GM18519 (cell line): ENCODE data around the gene PNPLA7.
"Not testable (repeated sequence)": the region's sequence is repeated elsewhere in the genome, so short reads cannot be mapped to it uniquely, and the experiment has no call there.

ENCODE experiments used
- ATAC-seq: cut with Tn5 transposase; IDR thresholded peaks from one replicate; pipeline ENCODE4 v1.9.1; 2021; ENCODE audit warnings: mild to moderate bottlenecking, moderate library complexity; ENCODE audit not compliant: unreplicated experiment, low FRiP score

The PNPLA7 gene

DNA sequence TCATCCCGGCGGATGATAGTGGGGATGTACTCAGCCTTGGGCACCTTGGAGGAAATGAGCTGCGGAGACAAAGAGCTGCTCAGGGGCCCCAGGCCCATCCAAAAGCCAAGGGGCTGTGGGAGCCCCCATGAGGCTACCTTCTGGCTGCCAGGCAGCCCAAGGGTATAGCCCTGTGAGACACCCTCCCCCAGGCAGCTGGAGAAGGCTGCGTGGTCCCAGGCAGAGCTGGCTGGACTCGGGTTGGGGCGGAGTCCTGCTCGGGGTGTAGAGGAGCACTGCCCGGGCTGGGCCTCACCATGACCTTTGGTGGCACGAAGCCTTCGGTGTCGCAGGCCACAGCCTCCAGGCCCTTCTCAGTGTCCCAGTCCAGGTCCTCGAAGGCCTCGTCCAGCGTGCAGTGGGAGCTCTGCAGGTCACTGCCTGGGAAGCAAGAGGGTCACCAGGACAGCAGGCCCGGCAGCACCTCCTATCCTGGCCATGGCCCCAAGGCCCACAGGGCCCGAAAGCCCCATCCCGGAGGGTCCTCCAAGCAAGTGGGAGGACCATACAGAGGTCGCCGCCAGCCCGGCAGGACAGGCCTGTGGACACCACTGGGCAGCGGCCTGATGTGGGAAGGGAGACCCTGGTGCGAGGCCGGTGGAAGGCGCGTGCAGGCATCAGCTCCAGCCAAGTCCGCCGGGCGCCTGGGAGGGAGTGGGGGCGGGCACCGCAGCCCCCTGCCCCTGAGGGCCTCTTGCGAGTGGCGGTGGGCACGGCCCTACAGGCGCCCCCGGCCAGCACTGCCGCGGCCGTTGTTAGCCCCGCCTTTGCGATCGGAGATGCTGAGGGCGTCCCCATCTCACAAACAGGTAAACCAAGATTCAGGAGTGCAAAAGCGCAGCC, 97.2 kb downstream of the PNPLA7 start:
- no peak for ATAC-seq

- ATAC-seq, result no peak
Observed at GRCh38 chr9:137452006-137452760, 98.0 kb downstream of the PNPLA7 start.

GRCh38 chr9:137451264-137452005, 98.8 kb downstream of the PNPLA7 start:
- ATAC-seq, result not testable (repeated sequence)

GRCh38 chr9:137450539-137451222, 99.5 kb downstream of the PNPLA7 start:
- not testable (repeated sequence) for ATAC-seq

- ATAC-seq, result no peak
Observed at GRCh38 chr9:137449931-137450538, 100.2 kb downstream of the PNPLA7 start.

DNA sequence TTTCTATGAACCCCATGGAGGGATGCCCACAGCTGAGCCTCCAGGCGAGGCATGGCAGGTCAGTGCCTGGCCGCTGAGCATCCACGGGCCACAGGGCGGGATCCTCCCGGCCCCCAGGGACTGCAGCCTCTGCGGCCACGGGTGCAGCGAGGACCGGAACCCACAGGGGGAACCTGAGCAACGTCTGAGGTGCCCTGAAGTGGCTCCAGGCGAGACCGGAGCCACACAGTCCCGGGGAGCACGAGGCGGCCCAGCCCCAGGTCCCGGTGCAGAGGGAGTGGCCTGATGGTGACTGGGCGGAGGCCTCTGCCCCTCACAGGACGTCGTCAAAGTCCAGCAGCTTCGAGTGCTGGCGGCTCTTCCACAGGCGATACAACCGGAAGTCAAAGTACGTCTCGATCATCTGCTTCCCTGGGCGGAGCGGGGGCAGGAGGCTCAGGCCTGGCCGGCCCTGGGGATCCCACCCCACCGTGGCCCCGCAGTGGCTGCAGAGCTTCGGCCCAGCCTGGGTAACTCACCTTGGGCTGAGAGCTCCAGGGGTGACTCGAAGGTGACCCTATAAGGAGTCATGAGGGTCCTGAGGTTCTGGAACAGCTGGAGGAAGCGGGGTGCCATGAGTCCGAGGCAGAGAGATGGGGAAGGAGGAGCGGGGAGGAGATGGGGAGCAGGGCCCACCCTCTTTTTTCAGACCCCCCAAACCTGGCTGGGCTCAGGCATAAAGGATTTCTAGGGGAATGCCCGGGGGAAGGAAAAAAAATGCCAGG, 100.9 kb downstream of the PNPLA7 start:
- ATAC-seq, result no peak

- no peak for ATAC-seq
Observed at GRCh38 chr9:137448602-137448962, 101.6 kb downstream of the PNPLA7 start.

- no peak for ATAC-seq
Observed at GRCh38 chr9:137447722-137448601, 102.2 kb downstream of the PNPLA7 start.

- no peak for ATAC-seq
Observed at GRCh38 chr9:137446851-137447471, 103.2 kb downstream of the PNPLA7 start.

GRCh38 chr9:137445930-137446431, 104.2 kb downstream of the PNPLA7 start:
- no peak for ATAC-seq

GRCh38 chr9:137445275-137445807, 104.9 kb downstream of the PNPLA7 start:
- ATAC-seq, result no peak

GRCh38 chr9:137444106-137444790, 106.0 kb downstream of the PNPLA7 start:
- ATAC-seq, result no peak

DNA sequence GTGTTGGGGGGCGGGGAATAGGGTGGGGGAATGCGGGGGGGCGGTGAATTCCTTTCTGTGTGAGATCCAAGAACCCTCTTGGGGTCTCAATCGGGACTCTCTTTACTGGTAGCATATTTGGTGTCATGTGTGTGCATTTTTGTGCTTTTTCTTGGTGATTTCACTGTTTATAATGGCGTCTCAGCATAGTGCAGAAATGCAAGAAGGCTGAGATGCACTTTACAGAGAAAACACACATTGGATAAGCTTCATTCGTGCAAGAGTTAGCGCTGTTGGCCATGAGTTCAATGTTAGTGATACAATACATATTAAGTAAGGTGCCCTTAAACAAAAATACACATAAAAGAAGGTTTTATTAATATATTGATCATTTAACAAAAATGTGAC, 108.3 kb downstream of the PNPLA7 start:
- ATAC-seq, result no peak

GRCh38 chr9:137441289-137441934, 108.8 kb downstream of the PNPLA7 start, which contains the start of gene ENTPD8:
Gene ENTPD8, minus strand, starts transcription at chr9:137441357. Its CDS starts 3,072 bp downstream, at chr9:137438285.
- no peak for ATAC-seq

DNA sequence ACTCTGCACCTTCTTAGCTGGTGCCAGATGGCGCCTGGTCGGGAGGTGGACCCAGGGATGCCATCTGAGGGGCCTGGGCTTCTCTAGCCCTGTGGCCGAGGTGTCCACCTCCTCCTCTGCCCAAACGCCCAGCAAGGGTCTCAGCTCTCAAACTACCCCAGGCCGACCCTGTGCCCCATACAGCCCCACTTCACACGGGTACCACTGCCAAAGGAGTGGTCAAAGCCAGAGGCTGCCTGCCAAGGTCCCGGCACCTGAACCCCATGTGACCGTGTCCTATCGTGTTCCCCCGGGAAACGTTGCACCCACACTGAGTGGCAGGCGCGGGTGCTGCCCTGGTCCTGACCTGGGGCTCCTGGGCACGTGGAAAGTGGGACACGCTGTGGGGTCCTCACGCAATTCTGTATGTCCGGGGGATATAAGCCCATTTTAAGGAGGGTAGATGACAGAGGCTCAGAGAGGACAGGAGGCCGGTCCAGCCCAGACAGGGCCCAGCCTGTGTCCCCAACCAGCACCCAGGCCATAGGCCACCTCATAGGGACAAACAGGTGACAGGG, 111.0 kb downstream of the PNPLA7 start:
- no peak for ATAC-seq

DNA sequence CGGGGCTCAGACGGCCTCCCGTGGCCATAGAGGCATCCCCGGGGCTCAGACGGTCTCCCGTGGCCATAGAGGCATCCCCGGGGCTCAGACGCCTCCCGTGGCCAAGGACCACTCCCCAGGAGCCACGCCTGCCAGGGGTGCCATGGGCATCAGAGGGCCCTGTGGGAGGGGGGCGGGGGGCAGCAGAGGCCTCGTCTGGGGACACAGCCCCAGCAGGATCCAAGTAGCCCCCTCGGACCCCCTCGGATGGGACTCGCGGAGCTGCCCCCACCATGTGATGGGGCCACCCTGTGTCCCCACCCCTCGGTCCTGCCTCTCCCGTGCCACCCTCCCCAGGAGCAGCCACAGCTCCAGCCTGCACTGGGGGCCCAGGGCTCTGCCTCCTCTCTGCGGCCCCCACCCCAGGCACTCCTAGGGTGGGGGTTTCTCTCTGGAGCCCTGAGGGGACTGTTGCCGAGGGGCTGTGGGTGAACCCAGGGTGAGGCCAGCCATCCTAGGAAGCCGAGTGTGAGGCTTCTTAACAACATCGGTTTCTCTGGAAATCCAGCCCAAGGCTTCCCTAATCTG, 111.5 kb downstream of the PNPLA7 start:
- no peak for ATAC-seq
